HG02623 (cell line): ENCODE results near the gene TMPRSS15.
"Not testable (repeated sequence)": the region's sequence is repeated elsewhere in the genome, so short reads cannot be mapped to it uniquely, and the experiment has no call there.

Source experiments
- ATAC-seq: cut with Tn5 transposase; IDR thresholded peaks from one replicate; pipeline ENCODE4 v1.9.1; 2021; ENCODE audit warnings: moderate library complexity; ENCODE audit not compliant: unreplicated experiment

Gene TMPRSS15

GRCh38 chr21:18403735-18404450 is at the start of gene TMPRSS15:
TMPRSS15 (minus strand) TSS chr21:18403785; CDS start chr21:18403622, 163 bp downstream.
- no peak for ATAC-seq

GRCh38 chr21:18451670-18452069 is 48.1 kb upstream of the TMPRSS15 start:
- ATAC-seq, result no peak

GRCh38 chr21:18449605-18450550 is 46.3 kb upstream of the TMPRSS15 start:
- ATAC-seq, result no peak

- no peak for ATAC-seq
Observed at GRCh38 chr21:18443701-18444100, 40.1 kb upstream of the TMPRSS15 start.

- no peak for ATAC-seq
Observed at GRCh38 chr21:18443085-18443484, 39.5 kb upstream of the TMPRSS15 start.

- ATAC-seq, result no peak
Observed at GRCh38 chr21:18430341-18430740, 26.8 kb upstream of the TMPRSS15 start.

GRCh38 chr21:18424276-18424675 is 20.7 kb upstream of the TMPRSS15 start:
- ATAC-seq, result no peak

- ATAC-seq, result no peak
Observed at GRCh38 chr21:18417141-18417790, 13.7 kb upstream of the TMPRSS15 start.

- ATAC-seq, result no peak
Observed at GRCh38 chr21:18411565-18411964, 8.0 kb upstream of the TMPRSS15 start.

- no peak for ATAC-seq
Observed at GRCh38 chr21:18409579-18409978, 6.0 kb upstream of the TMPRSS15 start.

- ATAC-seq, result no peak
Observed at GRCh38 chr21:18398843-18399242, 4.7 kb downstream of the TMPRSS15 start.

- ATAC-seq, result no peak
Observed at GRCh38 chr21:18387994-18388393, 15.6 kb downstream of the TMPRSS15 start.

- peak; percentile 61 for ATAC-seq
Observed at GRCh38 chr21:18384771-18385170, 18.8 kb downstream of the TMPRSS15 start.

GRCh38 chr21:18382934-18383619 is 20.5 kb downstream of the TMPRSS15 start:
- ATAC-seq, result not testable (repeated sequence)

- ATAC-seq, result no peak
Observed at GRCh38 chr21:18382141-18382540, 21.4 kb downstream of the TMPRSS15 start.

GRCh38 chr21:18373606-18374005 is 30.0 kb downstream of the TMPRSS15 start:
- ATAC-seq, result no peak

- ATAC-seq, result no peak
Observed at GRCh38 chr21:18370301-18370700, 33.3 kb downstream of the TMPRSS15 start.

- ATAC-seq, result no peak
Observed at GRCh38 chr21:18369115-18369514, 34.5 kb downstream of the TMPRSS15 start.

- no peak for ATAC-seq
Observed at GRCh38 chr21:18368205-18368604, 35.4 kb downstream of the TMPRSS15 start.

- ATAC-seq, result no peak
Observed at GRCh38 chr21:18356801-18357200, 46.8 kb downstream of the TMPRSS15 start.

GRCh38 chr21:18354947-18355346 is 48.6 kb downstream of the TMPRSS15 start:
- no peak for ATAC-seq
